Spleen (tissue), 7 donors: ENCODE measurements around the gene CELA2B.

Source experiments
- CTCF ChIP-seq, 11 experiments: fragments of 200-600 bp in 7 of 11; fragments of 450-650 bp in 4 of 11; sonication (generic) in 4 of 11; IDR thresholded peaks in 8 of 11; conservative IDR thresholded peaks in 3 of 11; 1 replicate in 7 of 11; 2 replicates in 4 of 11; pipeline versions ENCODE4 v1.4.0 to v1.8.0; 2016 to 2021; ENCODE audit warnings: antibody characterized with exemption in 11 of 11, inconsistent platforms in 4 of 11, mild to moderate bottlenecking in 1 of 11
- POLR2A ChIP-seq, 3 donors: fragments of 450-650 bp; IDR thresholded peaks; one replicate each; pipeline ENCODE4 v1.5.1; 2017; ENCODE audit warnings: antibody characterized with exemption in 3 of 3, mild to moderate bottlenecking in 1 of 3
- POLR2AphosphoS5 ChIP-seq, 3 donors: sonication (generic); formaldehyde crosslinking; IDR thresholded peaks; one replicate each; pipeline ENCODE4 v1.5.1; 2017; ENCODE audit warnings: antibody characterized with exemption in 3 of 3
- donor health status: DM: no; HTN: no; CAD: no; lungs with moderate emphysema.
- donor health status: DM: no; HTN: no; CAD: no.
- donor health status: DM: no; HTN: no; CAD: no.

DNA sequence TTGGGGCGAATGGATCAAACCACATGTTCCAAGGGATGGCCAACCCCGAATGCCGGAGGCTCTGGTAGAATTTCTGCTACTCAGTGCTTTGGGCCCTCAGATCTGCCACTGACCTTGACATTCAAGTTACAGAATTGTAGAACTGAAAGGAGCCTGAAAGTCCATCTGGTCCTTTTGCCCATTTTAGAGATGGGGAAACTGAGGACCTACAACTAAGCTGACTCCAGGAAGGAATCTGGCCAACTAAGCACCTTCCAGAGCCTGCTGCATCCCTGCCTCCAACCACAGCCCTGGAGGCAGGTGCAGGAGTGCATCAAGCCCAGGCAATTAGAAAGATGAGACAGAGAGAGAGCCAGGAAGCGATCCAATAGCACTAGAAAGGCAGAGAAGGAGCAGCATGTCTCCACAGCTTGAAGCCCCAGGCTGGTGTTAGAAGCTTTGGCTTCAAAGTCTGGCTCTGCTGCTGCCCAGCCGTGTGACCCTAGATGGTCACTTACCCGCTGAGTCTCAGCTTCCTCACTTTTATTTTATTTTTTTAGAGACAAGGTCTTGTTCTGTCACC is 38.9 kb upstream of the CELA2B start:
- TF ChIP-seq POLR2AphosphoS5 (IDR thresholded peaks at IDR 0.05) (no peak), CTCF (IDR thresholded peaks at IDR 0.05 in 8 of 11, conservative IDR thresholded peaks at IDR 0.05 in 3 of 11) (no peak), POLR2A (IDR thresholded peaks at IDR 0.05) (no peak)
